ENCODE measurements around the gene SIM1. TPM values are rescaled to one million over a fixed set of nuclear protein-coding genes. Genes with fewer than 3 reads are reported as not detected.

The SIM1 gene
- total RNA-seq, 1 experiment from 2014 or later, result not detected

DNA sequence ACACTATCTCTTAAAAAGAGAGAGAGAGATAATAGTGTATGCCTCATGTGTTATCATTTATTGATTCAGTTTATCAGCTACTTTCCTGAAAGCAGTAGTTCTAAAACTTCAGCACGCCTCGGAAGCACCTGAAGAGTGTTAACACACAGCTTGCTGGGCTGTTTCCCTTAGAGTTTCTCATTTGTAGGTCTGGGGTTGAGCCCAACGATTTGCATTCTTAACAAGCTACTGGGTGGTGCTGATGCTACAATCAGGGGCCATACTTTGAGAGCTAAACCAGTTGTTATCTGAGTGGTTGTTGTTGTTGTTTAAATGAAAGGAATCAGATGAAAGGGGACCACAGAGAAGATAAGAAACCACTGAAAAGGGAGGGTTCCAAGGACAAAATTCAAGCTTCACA, 32.6 kb downstream of the SIM1 start:
- DNase-seq (ENCODE audit: low read depth, low spot score) (no peak), ATAC-seq (no peak)
- intact Hi-C loops (cut with micrococcal nuclease; ENCODE audit: unreplicated experiment), result no loop called here
- no TSS peak for BruUV-seq (replicated peaks)
- Histone ChIP-seq H3K9me3 (ENCODE audit: control insufficient read depth, insufficient read depth, low read depth, low read length) (no peaks in the 10 kb centered on the region), H3K4me3 (ENCODE audit: low read depth in 2 of 2, low read length in 2 of 2) (no peak overlapping the region), H3K27ac (ENCODE audit: low read length) (no peak overlapping the region), H3K36me3 (ENCODE audit: control insufficient read depth, insufficient read depth, low read length) (no peaks in the 10 kb centered on the region), H3K27me3 (ENCODE audit: control insufficient read depth, insufficient read depth, low read length) (no peaks in the 10 kb centered on the region), H3K4me1 (ENCODE audit: control insufficient read depth, insufficient read depth, low read length) (no peaks in the 10 kb centered on the region)
- POLR2A ChIA-PET, result interaction anchor here (0.6 kb wide), 1 partner anchor 551 kb away, joined by 3 read pairs; no protein-coding TSS in a partner anchor
- in situ Hi-C loops (cut with HindIII; ENCODE audit: low pct_unique_long_range_greater_than_20kb, low sequenced_read_pairs), result no loop called here
- CTCF ChIA-PET, result no interaction called here
- TF ChIP-seq, protein P1, sequence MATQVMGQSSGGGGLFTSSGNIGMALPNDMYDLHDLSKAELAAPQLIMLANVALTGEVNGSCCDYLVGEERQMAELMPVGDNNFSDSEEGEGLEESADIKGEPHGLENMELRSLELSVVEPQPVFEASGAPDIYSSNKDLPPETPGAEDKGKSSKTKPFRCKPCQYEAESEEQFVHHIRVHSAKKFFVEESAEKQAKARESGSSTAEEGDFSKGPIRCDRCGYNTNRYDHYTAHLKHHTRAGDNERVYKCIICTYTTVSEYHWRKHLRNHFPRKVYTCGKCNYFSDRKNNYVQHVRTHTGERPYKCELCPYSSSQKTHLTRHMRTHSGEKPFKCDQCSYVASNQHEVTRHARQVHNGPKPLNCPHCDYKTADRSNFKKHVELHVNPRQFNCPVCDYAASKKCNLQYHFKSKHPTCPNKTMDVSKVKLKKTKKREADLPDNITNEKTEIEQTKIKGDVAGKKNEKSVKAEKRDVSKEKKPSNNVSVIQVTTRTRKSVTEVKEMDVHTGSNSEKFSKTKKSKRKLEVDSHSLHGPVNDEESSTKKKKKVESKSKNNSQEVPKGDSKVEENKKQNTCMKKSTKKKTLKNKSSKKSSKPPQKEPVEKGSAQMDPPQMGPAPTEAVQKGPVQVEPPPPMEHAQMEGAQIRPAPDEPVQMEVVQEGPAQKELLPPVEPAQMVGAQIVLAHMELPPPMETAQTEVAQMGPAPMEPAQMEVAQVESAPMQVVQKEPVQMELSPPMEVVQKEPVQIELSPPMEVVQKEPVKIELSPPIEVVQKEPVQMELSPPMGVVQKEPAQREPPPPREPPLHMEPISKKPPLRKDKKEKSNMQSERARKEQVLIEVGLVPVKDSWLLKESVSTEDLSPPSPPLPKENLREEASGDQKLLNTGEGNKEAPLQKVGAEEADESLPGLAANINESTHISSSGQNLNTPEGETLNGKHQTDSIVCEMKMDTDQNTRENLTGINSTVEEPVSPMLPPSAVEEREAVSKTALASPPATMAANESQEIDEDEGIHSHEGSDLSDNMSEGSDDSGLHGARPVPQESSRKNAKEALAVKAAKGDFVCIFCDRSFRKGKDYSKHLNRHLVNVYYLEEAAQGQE (IDR thresholded peaks at IDR 0.05; ENCODE audit: insufficient read depth in 1 of 2, low read depth in 2 of 2, low read length in 1 of 2), result no peak
- no peak for TF ChIP-seq SIN3A (IDR thresholded peaks at IDR 0.05; ENCODE audit: borderline replicate concordance, insufficient read depth, low read depth, low read length)
- TF ChIP-seq TCF7L2 (IDR thresholded peaks at IDR 0.05; ENCODE audit: low read depth, low read length), result no peak
- TF ChIP-seq POLR2AphosphoS5 (IDR thresholded peaks at IDR 0.05; ENCODE audit: low read depth, low read length), result no peak
- TF ChIP-seq, protein P2, sequence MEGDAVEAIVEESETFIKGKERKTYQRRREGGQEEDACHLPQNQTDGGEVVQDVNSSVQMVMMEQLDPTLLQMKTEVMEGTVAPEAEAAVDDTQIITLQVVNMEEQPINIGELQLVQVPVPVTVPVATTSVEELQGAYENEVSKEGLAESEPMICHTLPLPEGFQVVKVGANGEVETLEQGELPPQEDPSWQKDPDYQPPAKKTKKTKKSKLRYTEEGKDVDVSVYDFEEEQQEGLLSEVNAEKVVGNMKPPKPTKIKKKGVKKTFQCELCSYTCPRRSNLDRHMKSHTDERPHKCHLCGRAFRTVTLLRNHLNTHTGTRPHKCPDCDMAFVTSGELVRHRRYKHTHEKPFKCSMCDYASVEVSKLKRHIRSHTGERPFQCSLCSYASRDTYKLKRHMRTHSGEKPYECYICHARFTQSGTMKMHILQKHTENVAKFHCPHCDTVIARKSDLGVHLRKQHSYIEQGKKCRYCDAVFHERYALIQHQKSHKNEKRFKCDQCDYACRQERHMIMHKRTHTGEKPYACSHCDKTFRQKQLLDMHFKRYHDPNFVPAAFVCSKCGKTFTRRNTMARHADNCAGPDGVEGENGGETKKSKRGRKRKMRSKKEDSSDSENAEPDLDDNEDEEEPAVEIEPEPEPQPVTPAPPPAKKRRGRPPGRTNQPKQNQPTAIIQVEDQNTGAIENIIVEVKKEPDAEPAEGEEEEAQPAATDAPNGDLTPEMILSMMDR (IDR thresholded peaks at IDR 0.05), result no peak

DNA sequence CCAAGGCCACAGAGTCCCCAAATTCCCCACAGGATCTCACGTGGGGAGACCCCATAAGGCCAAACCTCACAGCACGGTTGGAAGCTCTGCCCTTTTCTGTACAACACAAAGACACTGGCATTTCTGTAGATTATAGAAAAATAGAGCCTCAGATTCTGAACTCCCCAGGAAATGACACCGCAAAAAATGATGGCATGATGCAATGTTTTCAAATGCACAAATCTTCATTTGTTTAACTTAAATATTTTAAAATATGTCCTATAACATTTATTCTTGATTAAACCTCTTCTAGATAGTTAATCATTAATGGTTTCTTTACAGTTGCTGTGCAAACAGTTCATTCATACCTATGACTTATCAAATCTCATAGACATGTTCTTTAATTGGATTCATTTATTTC, 33.8 kb downstream of the SIM1 start:
- ATAC-seq (no peak), DNase-seq (ENCODE audit: low read depth, low spot score) (no peak)
- no peak overlapping the region for H3K27ac ChIP-seq (ENCODE audit: low read length)
- no TSS peak for BruUV-seq (replicated peaks)
- no peaks in the 10 kb centered on the region for H3K36me3 ChIP-seq (ENCODE audit: control insufficient read depth, insufficient read depth, low read length)
- in situ Hi-C loops (cut with HindIII; ENCODE audit: low pct_unique_long_range_greater_than_20kb, low sequenced_read_pairs) (no loop called here), intact Hi-C loops (cut with micrococcal nuclease; ENCODE audit: unreplicated experiment) (no loop called here)
- ChIA-PET POLR2A (no interaction called here), CTCF (no interaction called here)
- no peaks in the 10 kb centered on the region for H3K27me3 ChIP-seq (ENCODE audit: control insufficient read depth, insufficient read depth, low read length)
- H3K4me3 ChIP-seq (ENCODE audit: low read depth in 2 of 2, low read length in 2 of 2), result no peak overlapping the region
- no peak for TF ChIP-seq TCF7L2 (IDR thresholded peaks at IDR 0.05; ENCODE audit: low read depth, low read length)
- TF ChIP-seq, protein P2 (IDR thresholded peaks at IDR 0.05), result no peak
- no peaks in the 10 kb centered on the region for H3K9me3 ChIP-seq (ENCODE audit: control insufficient read depth, insufficient read depth, low read depth, low read length)
- H3K4me1 ChIP-seq (ENCODE audit: control insufficient read depth, insufficient read depth, low read length), result no peaks in the 10 kb centered on the region

DNA sequence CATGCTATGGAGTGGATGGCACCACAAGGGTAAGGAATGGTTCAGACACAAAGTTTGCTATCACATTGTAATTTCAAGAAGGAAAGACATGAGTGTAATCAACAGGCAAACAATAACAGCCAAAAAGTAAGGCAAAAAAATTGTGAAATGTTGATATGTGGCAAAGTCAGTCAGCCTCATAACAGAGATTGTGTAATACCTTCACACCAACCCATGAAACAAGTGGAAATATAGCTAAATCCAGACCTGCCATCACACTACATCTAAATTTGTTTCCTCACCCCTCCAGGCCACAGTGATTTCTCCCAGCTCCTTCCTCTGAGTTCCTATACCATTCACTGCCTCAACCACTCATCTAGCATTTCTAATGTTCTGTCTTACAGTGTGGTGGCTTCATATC, 37.3 kb downstream of the SIM1 start:
- ChIA-PET POLR2A (no interaction called here), CTCF (no interaction called here)
- H3K27me3 ChIP-seq (ENCODE audit: control insufficient read depth, insufficient read depth, low read length), result no peaks in the 10 kb centered on the region
- TF ChIP-seq SIN3A (IDR thresholded peaks at IDR 0.05; ENCODE audit: borderline replicate concordance, insufficient read depth, low read depth, low read length), result no peak
- TF ChIP-seq, protein P1 (IDR thresholded peaks at IDR 0.05; ENCODE audit: insufficient read depth in 1 of 2, low read depth in 2 of 2, low read length in 1 of 2), result no peak
- TF ChIP-seq, protein P2 (IDR thresholded peaks at IDR 0.05), result no peak
- no peak for TF ChIP-seq POLR2AphosphoS5 (IDR thresholded peaks at IDR 0.05; ENCODE audit: low read depth, low read length)
- no peak for TF ChIP-seq TCF7L2 (IDR thresholded peaks at IDR 0.05; ENCODE audit: low read depth, low read length)
- H3K27ac ChIP-seq (ENCODE audit: low read length), result no peak overlapping the region
- DNase-seq (ENCODE audit: low read depth, low spot score) (no peak), ATAC-seq (no peak)
- BruUV-seq (replicated peaks), result no TSS peak
- H3K9me3 ChIP-seq (ENCODE audit: control insufficient read depth, insufficient read depth, low read depth, low read length), result no peaks in the 10 kb centered on the region
- no peaks in the 10 kb centered on the region for H3K36me3 ChIP-seq (ENCODE audit: control insufficient read depth, insufficient read depth, low read length)
- no peaks in the 10 kb centered on the region for H3K4me1 ChIP-seq (ENCODE audit: control insufficient read depth, insufficient read depth, low read length)
- intact Hi-C loops (cut with micrococcal nuclease; ENCODE audit: unreplicated experiment), result no loop called here
- in situ Hi-C loops (cut with HindIII; ENCODE audit: low pct_unique_long_range_greater_than_20kb, low sequenced_read_pairs), result no loop called here
- H3K4me3 ChIP-seq (ENCODE audit: low read depth in 2 of 2, low read length in 2 of 2), result no peak overlapping the region

All from Panc1 (cell line).